ENCODE data around the gene NEURL4.
"Not testable (repeated sequence)": the region's sequence is repeated elsewhere in the genome, so short reads cannot be mapped to it uniquely, and the experiment has no call there.

Gene NEURL4

DNA sequence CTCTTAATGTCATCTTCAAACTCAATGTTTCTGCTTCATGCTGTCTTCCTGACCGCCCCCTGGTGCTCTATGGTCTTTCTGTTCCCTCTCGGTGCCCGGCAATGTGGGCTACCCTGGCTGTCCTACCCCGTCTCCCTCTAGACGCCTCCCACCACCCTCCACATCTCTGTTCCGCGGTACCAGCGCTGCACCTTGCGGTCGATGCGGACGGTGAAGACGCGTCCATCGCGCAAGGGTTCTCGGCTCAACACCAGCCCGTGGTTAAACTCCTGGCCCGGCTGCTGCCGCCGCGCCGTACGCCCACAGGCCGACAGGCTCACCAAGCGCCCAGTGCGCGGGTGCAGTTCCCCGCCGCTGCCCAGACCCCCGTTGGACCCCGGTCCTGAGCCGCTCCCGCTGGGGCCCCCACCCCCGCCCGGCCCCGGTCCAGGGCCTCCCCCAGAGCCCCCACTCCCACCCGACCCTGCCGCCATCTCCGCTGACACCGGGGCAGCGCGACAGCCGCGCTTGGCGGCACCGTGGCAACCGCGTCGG lies at the start of gene NEURL4:
Gene NEURL4, minus strand, starts transcription at position 496 of the 534 bp plus-strand sequence. Its CDS starts 23 bp downstream, at position 473.
- no peak for DNase-seq

DNA sequence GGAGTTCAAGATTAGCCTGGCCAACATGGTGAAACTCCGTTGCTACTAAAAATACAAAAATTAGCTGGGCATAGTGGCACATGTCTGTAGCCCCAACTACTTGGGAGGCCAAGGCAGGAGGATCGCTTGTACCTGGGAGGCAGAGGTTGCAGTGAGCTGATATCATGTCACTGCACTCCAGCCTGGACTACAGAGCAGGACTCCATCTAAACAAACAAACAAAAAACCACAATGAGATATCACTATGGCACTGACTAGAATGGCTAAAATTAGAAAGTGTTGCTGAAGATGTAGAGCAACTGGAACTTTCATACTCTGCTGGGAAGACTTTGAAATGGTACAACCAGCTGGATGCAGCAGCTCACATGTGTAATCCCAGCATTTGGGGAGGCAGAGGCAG lies 45.2 kb upstream of the NEURL4 start:
- no peak for DNase-seq

- no peak for DNase-seq
These were observed 41.7 kb upstream of the NEURL4 start for GRCh38 chr17:7370853-7371252.

GRCh38 chr17:7369825-7370224 lies 40.7 kb upstream of the NEURL4 start:
- no peak for DNase-seq

- DNase-seq: not testable (repeated sequence)
These were observed 39.5 kb upstream of the NEURL4 start for GRCh38 chr17:7368599-7368994.

- DNase-seq: no peak
These were observed 38.9 kb upstream of the NEURL4 start for GRCh38 chr17:7367918-7368598.

- no peak for DNase-seq
These were observed 37.9 kb upstream of the NEURL4 start for GRCh38 chr17:7367083-7367482.

DNA sequence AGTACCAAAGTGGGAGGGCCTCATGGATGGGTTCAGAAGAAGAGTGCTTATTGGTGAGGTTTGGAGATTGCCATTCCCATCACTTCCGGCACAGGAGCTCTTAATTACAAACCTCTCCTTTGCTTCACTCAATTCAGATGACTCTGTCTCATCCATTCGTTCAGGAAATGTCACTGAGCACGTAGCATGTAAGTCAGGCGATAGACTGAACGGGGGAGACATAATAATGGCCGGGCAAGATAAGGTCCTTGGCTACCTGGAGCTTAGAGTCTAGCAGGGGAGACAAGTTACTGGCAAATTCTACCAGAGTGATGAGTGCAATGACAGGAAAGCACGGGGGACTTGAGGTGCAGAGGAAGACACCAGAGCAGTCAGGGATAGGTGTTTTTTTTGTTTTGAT lies 36.8 kb upstream of the NEURL4 start:
- not testable (repeated sequence) for DNase-seq

DNA sequence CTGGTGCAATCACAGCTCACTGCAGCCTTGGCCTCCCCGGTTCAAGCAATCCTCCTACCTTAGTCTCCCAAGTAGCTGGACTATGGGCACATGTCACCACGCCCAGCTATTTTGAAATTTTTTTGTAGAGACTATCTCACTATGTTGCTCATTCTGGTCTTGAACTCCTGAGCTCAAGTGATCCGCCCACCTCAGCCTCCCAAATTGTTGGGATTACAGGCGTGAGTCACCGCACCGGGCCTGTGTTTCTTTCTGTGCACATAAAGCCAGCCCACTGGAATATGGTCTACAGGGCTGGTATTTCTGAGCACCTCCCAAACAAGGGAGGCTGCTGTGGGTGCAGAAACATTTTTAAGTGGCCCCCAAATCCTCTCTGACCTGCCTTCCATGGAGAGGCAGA lies 34.2 kb upstream of the NEURL4 start:
- no peak for DNase-seq

- DNase-seq: no peak
These were observed 32.8 kb upstream of the NEURL4 start for GRCh38 chr17:7361906-7362305.

- no peak for DNase-seq
These were observed 28.2 kb upstream of the NEURL4 start for GRCh38 chr17:7357381-7357780.

- DNase-seq: no peak
These were observed 27.6 kb upstream of the NEURL4 start for GRCh38 chr17:7356756-7357155.

DNA sequence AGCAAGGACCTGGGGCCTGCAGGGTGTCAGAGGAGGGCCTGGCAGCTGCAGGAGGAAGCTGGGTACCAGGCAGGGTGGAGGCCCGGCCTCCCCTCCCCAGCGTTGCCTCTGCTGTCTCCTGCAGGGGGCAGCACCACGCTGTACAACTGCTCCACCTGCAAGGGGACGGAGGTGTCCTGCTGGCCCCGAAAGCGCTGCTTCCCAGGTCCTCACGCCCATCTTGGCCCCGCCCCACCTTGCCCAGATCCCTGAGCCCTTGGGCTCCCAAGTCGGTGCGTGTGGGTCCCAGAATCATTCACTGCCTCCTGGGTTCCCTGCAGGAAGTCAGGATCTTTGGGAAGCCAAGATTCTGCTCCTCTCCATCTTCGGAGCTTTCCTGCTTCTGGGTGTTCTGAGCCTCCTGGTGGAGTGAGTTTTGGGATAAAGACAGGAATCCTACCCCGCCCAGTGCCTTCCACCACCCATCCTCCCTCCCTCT lies 27.0 kb upstream of the NEURL4 start:
- DNase-seq: peak; percentile 23

GRCh38 chr17:7355573-7355972 lies 26.4 kb upstream of the NEURL4 start:
- DNase-seq: no peak

DNA sequence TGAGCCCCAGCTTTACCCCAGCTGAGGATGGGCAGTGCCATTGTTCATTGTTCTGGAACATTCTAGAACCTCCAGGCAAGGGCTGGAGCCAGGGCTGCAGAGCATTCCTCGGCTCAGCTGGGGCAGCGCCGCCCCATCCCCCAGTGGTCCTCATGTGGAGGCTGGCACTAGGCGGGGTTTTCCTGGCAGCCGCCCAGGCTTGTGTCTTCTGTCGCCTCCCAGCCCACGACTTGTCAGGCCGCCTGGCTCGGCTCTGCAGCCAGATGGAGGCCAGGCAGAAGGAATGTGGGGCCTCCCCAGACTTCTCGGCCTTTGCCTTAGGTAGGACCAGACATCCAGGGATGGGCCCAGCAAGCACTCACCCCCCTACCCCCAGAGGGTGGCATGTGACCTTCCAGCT lies 25.9 kb upstream of the NEURL4 start, which contains the start of gene TMEM95:
Gene TMEM95, plus strand, starts transcription at position 104 of the 400 bp plus-strand sequence. Its CDS starts 49 bp downstream, at position 153.
- no peak for DNase-seq

GRCh38 chr17:7354262-7354843 lies 25.2 kb upstream of the NEURL4 start:
- no peak for DNase-seq

DNA sequence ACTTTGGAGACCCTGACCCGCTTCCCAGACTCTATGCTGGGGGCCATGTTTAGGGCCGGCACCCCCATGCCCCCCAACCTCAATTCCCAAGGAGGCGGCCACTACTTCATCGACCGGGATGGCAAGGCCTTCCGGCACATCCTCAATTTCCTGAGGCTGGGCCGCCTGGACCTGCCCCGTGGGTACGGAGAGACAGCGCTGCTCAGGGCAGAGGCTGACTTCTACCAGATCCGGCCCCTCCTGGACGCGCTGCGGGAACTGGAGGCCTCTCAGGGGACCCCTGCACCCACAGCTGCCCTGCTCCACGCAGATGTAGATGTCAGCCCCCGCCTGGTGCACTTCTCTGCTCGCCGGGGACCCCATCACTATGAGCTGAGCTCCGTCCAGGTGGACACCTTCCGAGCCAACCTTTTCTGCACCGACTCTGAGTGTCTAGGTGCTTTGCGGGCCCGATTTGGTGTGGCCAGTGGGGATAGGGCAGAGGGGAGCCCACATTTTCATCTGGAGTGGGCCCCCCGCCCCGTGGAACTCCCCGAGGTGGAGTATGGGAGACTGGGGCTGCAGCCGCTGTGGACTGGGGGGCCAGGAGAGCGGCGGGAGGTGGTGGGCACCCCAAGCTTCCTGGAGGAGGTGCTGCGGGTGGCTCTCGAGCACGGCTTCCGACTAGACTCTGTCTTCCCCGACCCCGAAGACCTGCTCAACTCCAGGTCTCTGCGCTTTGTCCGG lies 23.9 kb upstream of the NEURL4 start:
- no peak for DNase-seq

DNA sequence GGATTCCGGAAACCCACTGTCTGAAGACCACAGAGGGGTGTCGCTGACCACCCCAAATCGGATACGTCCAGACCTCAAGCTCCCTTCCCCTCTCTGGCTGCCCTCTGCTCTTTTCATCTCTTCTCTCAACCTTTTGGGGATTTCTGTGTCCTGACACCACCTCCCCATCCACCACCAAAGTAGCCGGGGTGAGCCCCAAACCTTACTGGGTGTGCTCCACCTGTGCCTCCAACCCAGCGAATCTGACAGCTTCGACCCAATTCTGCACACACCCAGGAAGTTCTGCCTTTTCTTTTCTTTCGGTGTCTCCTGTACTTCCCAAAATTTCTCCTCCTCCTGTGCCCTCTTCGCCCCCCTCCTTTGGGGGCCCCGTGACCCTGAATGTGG lies 23.4 kb upstream of the NEURL4 start:
- no peak for DNase-seq

DNA sequence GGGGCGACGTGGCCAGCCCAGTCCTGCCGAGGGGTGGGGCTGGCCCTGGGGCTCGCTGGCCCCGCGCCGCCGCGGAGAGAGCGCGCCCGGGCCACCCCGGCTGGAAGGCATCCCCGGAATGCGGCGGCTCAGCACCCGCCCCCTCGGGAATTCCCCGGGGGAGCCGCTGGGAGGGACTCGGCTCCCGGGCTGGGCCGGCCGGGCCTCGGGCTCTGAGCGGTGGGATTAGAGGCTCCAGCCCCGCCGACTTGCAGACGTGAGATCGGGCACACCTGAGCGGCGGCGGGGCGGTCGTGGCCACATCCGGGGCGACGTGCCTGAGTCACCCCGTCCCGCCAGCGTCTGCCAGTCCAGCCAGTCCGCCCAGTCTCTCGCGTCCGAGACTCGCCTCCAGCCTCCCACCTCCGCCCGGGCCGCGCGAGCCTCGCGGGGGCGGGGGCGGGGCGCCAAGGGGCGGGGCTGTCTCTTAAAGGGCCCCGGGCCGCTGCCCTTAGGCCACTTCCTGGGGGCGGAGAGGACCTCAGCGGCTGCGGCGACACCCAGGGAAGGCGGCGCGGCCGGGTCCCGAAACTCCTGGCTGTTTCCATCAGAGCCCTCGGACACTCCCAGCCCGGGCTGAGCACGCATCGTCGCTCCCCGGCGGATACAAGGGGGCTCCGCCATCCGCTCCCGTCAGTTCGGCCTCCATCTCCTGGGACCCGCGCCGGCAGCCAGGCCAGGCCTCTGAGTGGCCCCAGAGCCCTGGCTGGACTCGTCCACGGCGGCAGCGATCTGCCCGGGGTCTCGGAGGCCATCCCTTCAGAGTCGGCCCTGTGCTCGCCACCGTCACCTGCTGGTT lies 22.7 kb upstream of the NEURL4 start, which contains the start of gene KCTD11:
Gene KCTD11, plus strand, starts transcription at position 498 of the 838 bp plus-strand sequence.
- peak; percentile 1 for DNase-seq

GRCh38 chr17:7348478-7349242 lies 19.5 kb upstream of the NEURL4 start:
- no peak for DNase-seq

DNA sequence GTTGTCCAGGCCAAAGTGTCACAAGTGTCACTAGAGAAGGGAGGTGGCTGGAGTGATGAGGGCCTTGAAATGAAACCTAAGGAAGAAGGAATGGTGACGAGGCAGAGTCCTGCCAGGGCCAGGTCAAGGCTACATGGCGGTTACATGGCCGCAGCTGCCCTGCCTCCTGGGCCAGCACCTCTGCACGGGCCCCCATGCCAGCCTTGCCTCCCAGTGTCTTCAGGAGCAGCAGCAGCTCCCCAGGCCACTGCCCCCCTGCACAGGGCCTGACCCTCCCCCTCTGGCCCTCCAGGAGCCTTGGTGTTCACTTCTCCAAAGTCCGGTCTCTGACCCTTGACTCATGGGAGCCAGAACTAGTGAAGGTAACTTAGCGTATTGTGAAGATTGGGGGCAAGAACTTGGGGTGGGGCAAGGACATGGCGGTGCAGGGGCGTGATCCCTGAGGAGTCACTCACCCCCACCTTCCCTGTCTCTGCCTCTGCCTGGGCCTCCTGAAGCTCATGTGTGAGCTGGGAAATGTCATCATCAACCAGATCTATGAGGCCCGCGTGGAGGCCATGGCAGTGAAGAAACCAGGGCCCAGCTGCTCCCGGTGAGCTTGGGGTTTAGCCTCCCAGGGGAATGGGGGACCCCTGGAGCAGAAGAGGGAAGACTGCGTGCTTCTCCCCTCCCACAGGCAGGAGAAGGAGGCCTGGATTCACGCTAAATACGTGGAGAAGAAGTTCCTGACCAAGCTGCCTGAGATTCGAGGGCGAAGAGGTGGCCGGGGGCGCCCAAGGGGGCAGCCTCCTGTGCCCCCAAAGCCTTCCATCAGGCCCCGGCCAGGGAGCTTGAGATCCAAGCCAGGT lies 18.7 kb upstream of the NEURL4 start:
- DNase-seq: no peak
